22Rv1 (cell line): Measurements from ENCODE around the gene PDE2A.

Experiments
- ZFX ChIP-seq: fragments of 450-650 bp; IDR thresholded peaks from 2 replicates; pipeline ENCODE4 v1.6.1; 2017; ENCODE audit warnings: antibody characterized with exemption, borderline replicate concordance
- TF ChIP-seq, protein P1 (sequence below): fragments of 450-650 bp; IDR thresholded peaks from 2 replicates; pipeline ENCODE4 v1.5.1; 2017; ENCODE audit warnings: mild to moderate bottlenecking

DNA sequence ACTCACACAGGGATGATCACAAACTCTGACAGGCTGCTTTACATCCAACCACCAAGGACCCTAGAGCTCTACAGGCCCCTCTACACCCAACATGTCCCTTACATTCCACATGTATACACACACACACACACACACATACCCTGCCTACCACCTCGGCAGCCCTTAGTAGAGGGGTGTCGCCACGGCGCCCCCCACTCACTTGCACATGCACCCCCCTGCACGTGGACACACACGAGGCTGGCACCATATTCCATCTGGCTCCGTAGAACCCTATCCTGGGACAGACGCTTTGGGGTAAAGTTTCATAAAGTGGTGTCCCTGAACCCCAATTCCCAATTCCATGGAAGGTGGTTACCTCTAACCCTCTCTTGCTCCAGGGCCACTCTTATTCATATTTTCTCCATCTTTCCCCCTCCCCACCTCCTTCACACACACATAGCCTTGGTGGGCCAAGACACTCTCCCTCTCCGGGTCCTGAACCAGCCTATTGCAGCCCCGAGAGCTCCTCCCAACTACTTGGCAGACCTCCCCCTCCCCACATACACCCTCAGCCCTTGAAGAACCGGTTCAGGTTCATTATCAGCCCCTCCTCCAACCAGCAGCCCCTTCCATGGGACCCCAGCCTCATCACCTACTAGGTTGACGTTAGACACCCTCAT lies 809 bp downstream of the PDE2A start:
- TF ChIP-seq, protein P1, sequence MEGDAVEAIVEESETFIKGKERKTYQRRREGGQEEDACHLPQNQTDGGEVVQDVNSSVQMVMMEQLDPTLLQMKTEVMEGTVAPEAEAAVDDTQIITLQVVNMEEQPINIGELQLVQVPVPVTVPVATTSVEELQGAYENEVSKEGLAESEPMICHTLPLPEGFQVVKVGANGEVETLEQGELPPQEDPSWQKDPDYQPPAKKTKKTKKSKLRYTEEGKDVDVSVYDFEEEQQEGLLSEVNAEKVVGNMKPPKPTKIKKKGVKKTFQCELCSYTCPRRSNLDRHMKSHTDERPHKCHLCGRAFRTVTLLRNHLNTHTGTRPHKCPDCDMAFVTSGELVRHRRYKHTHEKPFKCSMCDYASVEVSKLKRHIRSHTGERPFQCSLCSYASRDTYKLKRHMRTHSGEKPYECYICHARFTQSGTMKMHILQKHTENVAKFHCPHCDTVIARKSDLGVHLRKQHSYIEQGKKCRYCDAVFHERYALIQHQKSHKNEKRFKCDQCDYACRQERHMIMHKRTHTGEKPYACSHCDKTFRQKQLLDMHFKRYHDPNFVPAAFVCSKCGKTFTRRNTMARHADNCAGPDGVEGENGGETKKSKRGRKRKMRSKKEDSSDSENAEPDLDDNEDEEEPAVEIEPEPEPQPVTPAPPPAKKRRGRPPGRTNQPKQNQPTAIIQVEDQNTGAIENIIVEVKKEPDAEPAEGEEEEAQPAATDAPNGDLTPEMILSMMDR, result no peak
- no peak for TF ChIP-seq ZFX
